ENCODE measurements around the gene HYKK.

DNA sequence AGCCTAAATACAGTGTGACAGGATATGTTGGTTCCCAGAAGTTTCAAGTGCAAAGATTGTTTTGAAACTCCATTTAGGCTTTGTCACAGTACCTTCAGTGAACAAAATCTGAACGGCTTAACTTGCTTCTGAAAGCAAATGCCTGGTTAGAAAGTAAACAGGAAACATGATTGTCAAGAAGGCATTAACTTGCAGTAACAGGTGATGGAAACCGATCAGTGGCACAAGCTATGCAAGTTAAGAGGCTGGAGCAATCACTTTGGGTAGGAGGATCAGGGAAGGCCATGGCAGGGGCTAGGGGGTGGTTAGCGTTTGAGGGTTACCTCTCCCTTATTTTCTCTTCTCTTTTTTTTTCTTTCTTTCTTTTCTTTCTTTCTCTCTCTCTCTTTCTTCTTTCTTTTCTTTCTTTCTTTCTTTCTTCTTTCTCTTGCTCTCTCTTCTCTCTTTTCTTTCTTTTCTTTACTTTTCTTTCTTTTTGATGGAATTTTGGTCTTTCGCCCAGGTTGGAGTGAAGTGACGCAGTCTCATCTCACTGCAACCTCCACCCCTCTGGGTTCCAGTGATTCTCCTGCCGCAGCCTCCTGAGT lies 2.4 kb downstream of the HYKK start:
- no peak for TF ChIP-seq CEBPB (IDR thresholded peaks at IDR 0.05)
- TF ChIP-seq, protein P1, sequence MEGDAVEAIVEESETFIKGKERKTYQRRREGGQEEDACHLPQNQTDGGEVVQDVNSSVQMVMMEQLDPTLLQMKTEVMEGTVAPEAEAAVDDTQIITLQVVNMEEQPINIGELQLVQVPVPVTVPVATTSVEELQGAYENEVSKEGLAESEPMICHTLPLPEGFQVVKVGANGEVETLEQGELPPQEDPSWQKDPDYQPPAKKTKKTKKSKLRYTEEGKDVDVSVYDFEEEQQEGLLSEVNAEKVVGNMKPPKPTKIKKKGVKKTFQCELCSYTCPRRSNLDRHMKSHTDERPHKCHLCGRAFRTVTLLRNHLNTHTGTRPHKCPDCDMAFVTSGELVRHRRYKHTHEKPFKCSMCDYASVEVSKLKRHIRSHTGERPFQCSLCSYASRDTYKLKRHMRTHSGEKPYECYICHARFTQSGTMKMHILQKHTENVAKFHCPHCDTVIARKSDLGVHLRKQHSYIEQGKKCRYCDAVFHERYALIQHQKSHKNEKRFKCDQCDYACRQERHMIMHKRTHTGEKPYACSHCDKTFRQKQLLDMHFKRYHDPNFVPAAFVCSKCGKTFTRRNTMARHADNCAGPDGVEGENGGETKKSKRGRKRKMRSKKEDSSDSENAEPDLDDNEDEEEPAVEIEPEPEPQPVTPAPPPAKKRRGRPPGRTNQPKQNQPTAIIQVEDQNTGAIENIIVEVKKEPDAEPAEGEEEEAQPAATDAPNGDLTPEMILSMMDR (IDR thresholded peaks at IDR 0.05): no peak
- TF ChIP-seq, protein P2, sequence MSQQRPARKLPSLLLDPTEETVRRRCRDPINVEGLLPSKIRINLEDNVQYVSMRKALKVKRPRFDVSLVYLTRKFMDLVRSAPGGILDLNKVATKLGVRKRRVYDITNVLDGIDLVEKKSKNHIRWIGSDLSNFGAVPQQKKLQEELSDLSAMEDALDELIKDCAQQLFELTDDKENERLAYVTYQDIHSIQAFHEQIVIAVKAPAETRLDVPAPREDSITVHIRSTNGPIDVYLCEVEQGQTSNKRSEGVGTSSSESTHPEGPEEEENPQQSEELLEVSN (IDR thresholded peaks at IDR 0.05; ENCODE audit: borderline replicate concordance, low read depth): no peak
- no peak for TF ChIP-seq POLR2A (IDR thresholded peaks at IDR 0.05; ENCODE audit: low read length)
- TF ChIP-seq FOSL2 (IDR thresholded peaks at IDR 0.05): no peak
- TF ChIP-seq FOSL2 (CRISPR knock-in tag; IDR thresholded peaks at IDR 0.05): no peak
